ENCODE measurements around the gene RIMS4. TPM values are rescaled to one million over a fixed set of nuclear protein-coding genes. Genes with fewer than 3 reads are reported as not detected.

RIMS4 gene
- total RNA-seq, 1 donor from 2014 or later, result not detected

GRCh38 chr20:44747166-44748004, 63.0 kb downstream of the RIMS4 start:
- no peak for DNase-seq (ENCODE audit: missing footprints)
- intact Hi-C loops (cut with DNase I), result no loop called here
- ATAC-seq, result peak; percentile 35

- intact Hi-C loops (cut with DNase I), result no loop called here
- ATAC-seq (no peak), DNase-seq (ENCODE audit: missing footprints) (no peak)
These were observed 63.8 kb downstream of the RIMS4 start for GRCh38 chr20:44746367-44747165.

GRCh38 chr20:44745598-44746366, 64.6 kb downstream of the RIMS4 start, which contains the start of gene KCNK15:
Gene KCNK15 (plus strand): TSS chr20:44745865. CDS start chr20:44745911, 46 bp downstream.
- peak; percentile 68 for ATAC-seq
- intact Hi-C loops (cut with DNase I), result no loop called here
- DNase-seq (ENCODE audit: missing footprints), result no peak

- intact Hi-C loops (cut with DNase I), result no loop called here
- ATAC-seq (peak; percentile 14), DNase-seq (ENCODE audit: missing footprints) (no peak)
These were observed 65.2 kb downstream of the RIMS4 start for GRCh38 chr20:44745122-44745597.

GRCh38 chr20:44743916-44744655, 66.3 kb downstream of the RIMS4 start:
- ATAC-seq (no peak), DNase-seq (ENCODE audit: missing footprints) (no peak)
- intact Hi-C loops (cut with DNase I), result no loop called here

- DNase-seq (ENCODE audit: missing footprints), result no peak
- intact Hi-C loops (cut with DNase I), result no loop called here
- ATAC-seq, result no peak
These were observed 67.2 kb downstream of the RIMS4 start for GRCh38 chr20:44743080-44743701.

- DNase-seq (ENCODE audit: missing footprints), result no peak
- intact Hi-C loops (cut with DNase I), result no loop called here
- peak; percentile 9 for ATAC-seq
These were observed 67.9 kb downstream of the RIMS4 start for GRCh38 chr20:44742304-44743079.

GRCh38 chr20:44739942-44740341, 70.4 kb downstream of the RIMS4 start:
- ATAC-seq (no peak), DNase-seq (ENCODE audit: missing footprints) (no peak)
- intact Hi-C loops (cut with DNase I), result no loop called here

GRCh38 chr20:44738813-44739477, 71.4 kb downstream of the RIMS4 start:
- ATAC-seq (peak; percentile 63), DNase-seq (ENCODE audit: missing footprints) (peak; percentile 28)
- intact Hi-C loops (cut with DNase I), result no loop called here

GRCh38 chr20:44737116-44737515, 73.2 kb downstream of the RIMS4 start:
- no peak for DNase-seq (ENCODE audit: missing footprints)
- intact Hi-C loops (cut with DNase I), result no loop called here
- no peak for ATAC-seq

GRCh38 chr20:44736170-44737021, 74.0 kb downstream of the RIMS4 start:
- intact Hi-C loops (cut with DNase I), result no loop called here
- ATAC-seq (peak; percentile 79), DNase-seq (ENCODE audit: missing footprints) (no peak)

GRCh38 chr20:44735816-44736169, 74.6 kb downstream of the RIMS4 start:
- intact Hi-C loops (cut with DNase I), result no loop called here
- ATAC-seq (no peak), DNase-seq (ENCODE audit: missing footprints) (no peak)

- no peak for DNase-seq (ENCODE audit: missing footprints)
- intact Hi-C loops (cut with DNase I), result loop anchor here (5.0 kb wide), 1 partner anchor 348 kb away; no protein-coding TSS in a partner anchor
- ATAC-seq, result no peak
These were observed 75.4 kb downstream of the RIMS4 start for GRCh38 chr20:44734938-44735337.

GRCh38 chr20:44733341-44734069, 76.8 kb downstream of the RIMS4 start:
- no peak for DNase-seq (ENCODE audit: missing footprints)
- intact Hi-C loops (cut with DNase I), result loop anchor here (1.0 to 5.0 kb wide), 2 partner anchors 48 to 346 kb away; no protein-coding TSS in a partner anchor
- peak; percentile 54 for ATAC-seq

- ATAC-seq, result no peak
- no peak for DNase-seq (ENCODE audit: missing footprints)
- intact Hi-C loops (cut with DNase I), result loop anchor here (5.0 kb wide), 1 partner anchor 345 kb away; no protein-coding TSS in a partner anchor
These were observed 78.0 kb downstream of the RIMS4 start for GRCh38 chr20:44732327-44732726.

Data from Right ventricle myocardium inferior (tissue), 1 donor.